GM18520 (cell line): Measurements from ENCODE around the gene RBBP8NL.

ENCODE experiments used
- ATAC-seq: cut with Tn5 transposase; IDR thresholded peaks from one replicate; pipeline ENCODE4 v1.9.1; 2021; ENCODE audit not compliant: unreplicated experiment

The RBBP8NL gene

GRCh38 chr20:62422636-62423325, 4.6 kb downstream of the RBBP8NL start:
- no peak for ATAC-seq

GRCh38 chr20:62421716-62421990, 5.7 kb downstream of the RBBP8NL start:
- ATAC-seq: no peak

GRCh38 chr20:62420846-62421715, 6.3 kb downstream of the RBBP8NL start:
- ATAC-seq: no peak

GRCh38 chr20:62419759-62420158, 7.6 kb downstream of the RBBP8NL start:
- no peak for ATAC-seq

- no peak for ATAC-seq
Observed at GRCh38 chr20:62418709-62419487, 8.4 kb downstream of the RBBP8NL start.

GRCh38 chr20:62417981-62418708, 9.2 kb downstream of the RBBP8NL start:
- ATAC-seq: no peak

- no peak for ATAC-seq
Observed at GRCh38 chr20:62416651-62417637, 10.4 kb downstream of the RBBP8NL start.

GRCh38 chr20:62415354-62416111, 11.8 kb downstream of the RBBP8NL start:
- ATAC-seq: no peak

GRCh38 chr20:62413896-62414481, 13.3 kb downstream of the RBBP8NL start:
- no peak for ATAC-seq

GRCh38 chr20:62413025-62413570, 14.2 kb downstream of the RBBP8NL start:
- ATAC-seq: no peak

GRCh38 chr20:62412194-62413024, 14.9 kb downstream of the RBBP8NL start:
- no peak for ATAC-seq

GRCh38 chr20:62411479-62412193, 15.7 kb downstream of the RBBP8NL start:
- ATAC-seq: no peak

GRCh38 chr20:62410746-62411478, 16.4 kb downstream of the RBBP8NL start:
- ATAC-seq: no peak

GRCh38 chr20:62409931-62410745, 17.2 kb downstream of the RBBP8NL start:
- ATAC-seq: no peak

- no peak for ATAC-seq
Observed at GRCh38 chr20:62409086-62409853, 18.1 kb downstream of the RBBP8NL start.
